ELF-1 (cell line): ENCODE measurements around the gene PRR7.
A peak's percentile ranks its signal among the peaks of the same experiment; 100 is the strongest.

Experiments used
- DNase-seq: peaks from one replicate; pipeline ENCODE4 v3.0.0-alpha.2; 2016; ENCODE audit warnings: low read depth, low spot score

The PRR7 gene

DNA sequence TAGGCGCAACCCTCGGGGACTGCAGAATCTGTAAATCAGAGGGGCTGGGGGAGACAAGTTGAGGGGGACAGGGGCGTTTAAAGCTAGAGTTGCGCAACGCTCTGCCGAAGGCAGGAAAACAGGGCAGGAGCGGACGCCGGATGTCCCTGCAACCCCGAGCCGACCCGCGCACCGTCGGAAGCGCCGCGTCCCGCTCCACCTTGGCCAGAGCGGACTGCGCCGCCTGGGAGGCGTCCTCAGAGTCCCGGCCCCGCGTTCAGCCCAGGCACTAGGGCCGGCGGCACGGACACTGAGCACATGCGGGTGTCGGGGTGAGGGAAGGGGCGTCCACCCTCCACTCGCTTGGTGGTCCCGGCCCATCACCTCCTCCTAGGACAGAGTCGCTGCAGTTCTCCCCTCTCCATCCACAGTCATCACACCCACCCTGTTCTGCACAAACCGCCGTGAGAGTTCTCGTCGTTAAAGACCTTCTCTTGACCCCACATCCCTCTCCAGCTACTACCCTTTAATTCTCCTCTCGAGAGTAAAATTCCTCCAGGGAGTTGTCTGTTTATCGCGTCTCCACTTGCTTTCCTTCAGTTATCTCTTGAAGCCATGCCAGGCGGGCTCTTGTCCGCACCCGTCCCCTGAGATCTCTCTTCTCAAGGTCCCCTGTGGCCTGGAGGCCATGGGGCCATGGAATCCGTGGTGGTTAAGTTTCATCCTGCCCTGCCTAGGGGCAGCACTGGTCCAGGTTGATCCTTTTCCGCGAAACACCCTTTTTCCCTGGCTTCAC, 51.6 kb downstream of the PRR7 start:
- DNase-seq: no peak

DNA sequence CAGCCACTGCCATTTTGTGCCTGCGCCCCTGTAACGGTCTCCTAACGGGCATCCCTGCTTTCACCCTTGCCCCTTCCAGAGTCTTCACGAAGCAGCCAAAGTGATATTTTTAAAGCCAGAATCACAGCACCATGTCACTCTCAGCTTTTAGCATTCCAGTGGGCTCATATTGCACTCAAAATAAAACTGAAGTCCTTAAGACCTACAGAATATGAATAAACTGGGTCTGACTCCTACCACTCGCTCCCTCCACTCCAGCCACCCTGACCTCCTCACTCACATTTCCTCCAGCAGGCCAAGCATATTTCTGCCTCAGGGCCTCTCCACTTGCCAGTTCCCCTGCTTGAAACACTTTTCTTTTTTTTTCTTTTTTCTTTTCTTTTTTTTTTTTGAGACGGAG, 53.2 kb downstream of the PRR7 start:
- no peak for DNase-seq

DNA sequence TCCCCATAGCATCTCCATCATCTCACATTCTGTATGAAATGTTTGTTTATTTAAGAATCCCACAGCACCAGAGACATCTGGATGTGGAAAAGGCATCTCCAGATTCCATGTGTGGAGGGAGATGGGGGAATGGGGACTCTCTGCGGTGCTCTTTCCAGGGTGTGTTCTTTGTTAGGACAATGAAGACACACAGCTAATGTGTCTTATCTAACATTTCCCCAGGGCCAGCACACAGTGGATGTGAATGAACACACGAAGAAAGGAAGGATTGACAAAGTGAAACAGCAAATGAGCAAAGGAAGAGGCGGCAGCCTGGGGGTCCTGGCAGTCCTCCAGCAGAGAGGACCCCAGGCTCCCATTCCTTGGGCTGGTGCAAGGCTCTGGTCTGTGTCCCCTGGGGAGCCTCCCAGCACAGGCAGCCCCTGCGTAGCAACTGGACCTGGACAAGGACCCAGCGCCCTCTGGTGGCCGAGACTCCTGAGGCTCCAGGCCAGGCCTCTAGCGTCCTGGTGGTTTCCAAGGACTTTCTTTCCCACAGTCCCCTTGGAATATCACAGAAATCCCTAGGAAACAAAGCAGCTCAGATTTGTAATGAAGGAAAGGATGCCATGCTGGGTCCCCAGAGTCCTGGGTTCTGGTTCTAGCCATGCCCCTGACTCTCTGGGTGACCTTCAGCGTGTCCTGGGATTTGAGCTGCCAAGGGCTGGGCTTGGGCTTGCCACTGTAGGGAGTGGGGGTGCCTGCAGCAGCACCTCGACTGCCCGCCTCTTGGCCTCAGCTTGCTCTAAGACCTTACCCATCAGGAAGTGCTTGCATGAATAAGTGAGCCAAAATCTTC, 54.3 kb downstream of the PRR7 start:
- DNase-seq: peak; percentile 91

DNA sequence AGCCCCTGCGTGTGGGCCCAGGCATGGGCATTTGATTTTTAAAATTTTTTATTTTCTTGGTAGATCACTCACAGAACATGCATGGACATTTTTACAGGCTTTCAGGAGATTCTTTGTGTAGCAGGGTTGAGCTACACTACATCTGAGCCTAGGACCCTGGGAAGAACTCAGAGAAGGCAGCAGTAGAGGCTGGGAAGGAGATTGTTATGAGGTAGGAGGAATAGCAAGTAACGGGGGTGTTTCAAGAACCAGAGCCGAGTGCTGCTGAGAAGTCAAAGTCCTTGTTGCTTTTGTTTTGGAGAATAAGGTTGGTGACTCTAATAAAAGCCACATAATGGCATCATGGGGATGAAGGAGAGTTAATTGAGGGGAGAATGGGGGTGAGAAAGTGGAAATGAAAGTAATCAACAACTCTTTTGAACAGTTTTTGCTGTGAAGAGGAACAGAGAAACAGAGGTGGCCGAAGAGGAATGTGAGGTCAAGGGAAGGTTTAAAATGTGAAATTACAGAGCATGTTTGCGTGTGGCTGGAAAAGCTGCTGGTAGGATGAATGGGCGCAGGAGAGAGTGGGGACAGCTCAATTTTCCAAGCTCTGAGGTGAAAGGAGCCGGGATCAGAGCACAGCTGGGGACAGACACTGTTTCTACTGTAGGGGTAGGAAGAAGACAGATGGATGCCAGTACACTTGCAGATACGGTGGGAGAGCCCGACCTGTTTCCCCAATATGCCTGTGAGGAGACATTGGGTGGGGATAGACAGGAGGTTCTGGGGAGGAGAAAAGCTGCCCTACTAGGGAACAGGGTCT, 55.5 kb downstream of the PRR7 start:
- no peak for DNase-seq

DNA sequence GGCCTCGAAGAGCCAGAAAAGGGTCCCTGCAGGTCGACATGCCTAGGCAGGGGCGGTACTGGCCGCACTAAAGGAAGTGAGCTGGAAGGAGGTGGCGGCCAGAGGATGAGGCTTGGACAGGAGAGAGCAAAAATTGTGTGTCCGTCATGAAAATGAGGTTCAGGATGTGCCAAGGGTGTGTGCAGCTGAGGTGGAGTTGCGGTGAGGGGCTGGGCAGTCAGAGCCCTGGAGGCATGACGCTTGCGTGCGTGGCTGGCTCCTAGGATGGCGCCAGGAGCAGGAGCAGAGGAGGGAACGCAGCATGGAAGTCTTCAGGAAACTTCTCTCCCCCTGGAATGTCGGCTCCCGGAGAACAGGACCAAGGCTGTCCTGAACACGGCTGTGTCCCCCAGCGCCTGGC, 56.3 kb downstream of the PRR7 start:
- DNase-seq: no peak

DNA sequence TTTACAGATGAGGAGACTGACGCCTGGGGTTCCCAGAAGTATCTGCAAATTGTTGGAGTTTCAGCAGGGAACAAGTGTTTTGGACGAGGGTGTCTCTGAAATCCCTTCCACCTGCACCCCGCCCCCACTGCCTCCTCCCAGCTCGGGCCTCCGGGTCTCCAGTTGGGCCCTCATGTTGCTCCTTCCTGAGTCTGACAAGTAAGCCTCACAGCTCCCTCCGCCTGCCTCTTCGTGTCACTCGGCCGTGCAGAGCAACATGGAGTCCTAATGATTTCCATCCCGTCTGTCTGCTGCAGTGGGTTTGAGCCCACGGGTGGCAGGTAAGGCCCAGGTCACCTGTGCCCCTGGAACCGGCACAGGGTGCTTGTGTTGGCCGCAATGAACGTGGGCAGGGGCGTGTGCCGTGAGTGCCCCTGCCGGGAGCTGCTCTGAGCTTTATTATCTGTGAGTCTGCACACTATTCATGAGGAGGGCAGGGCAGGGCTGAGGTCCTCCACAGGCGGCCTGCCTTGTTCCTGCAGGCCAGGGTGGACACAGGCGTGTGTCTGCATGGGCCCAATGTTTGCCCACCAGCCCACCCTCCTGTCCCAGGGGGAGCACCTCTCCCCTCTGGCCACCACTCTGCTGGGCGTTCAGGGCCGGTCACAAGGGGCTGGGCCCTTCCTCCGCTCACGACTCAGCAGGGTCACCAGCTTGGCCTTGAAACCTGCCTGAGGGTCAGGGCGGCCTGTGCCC, 56.9 kb downstream of the PRR7 start:
- no peak for DNase-seq

DNA sequence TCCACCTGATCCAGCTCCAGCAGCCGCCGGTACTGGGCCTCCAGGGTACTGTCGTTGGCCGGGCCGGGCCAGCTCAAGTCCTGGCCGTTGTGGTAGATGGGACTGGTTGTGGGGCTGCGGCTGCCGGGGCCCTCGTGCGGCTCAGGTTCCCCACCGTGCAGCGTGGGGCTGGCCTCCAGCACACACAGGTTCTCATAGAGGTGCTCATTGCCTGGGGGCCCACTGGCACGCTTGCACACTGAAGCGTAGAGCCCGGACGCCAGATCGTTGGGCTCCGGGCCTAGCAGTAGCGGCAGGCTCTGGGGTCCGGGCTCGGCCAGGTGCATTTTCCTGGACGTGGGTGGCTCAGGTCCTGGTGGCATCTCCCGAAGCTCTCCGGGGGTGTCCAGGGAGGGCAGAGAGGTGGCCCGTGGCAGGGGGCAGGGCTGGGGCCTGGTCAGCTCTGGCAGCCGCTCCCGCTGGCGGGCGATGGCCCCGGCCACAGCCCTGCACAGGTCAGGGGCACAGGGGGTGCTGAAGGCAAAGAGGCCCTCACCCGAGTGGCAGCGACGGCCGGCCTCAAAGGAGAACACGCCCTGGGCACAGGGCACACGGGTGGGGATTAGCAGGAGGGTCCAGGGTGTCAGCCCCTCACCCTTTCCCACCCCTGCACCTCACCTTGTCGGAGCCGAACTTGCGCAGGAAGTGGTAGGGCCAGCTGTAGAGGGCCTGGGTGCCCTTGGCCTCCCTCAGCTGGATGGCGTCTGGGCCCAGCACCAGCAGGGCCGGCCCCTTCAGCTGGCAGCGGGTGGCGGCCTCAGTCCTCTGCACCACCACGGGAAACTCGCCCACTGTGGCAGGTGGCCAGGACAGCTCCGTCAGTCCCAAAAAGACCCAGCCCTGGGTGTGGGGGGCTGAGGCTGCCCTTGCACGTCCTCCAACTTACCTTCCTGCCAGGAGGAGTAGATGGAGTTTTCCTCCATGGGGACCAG, 57.8 kb downstream of the PRR7 start:
- no peak for DNase-seq

DNA sequence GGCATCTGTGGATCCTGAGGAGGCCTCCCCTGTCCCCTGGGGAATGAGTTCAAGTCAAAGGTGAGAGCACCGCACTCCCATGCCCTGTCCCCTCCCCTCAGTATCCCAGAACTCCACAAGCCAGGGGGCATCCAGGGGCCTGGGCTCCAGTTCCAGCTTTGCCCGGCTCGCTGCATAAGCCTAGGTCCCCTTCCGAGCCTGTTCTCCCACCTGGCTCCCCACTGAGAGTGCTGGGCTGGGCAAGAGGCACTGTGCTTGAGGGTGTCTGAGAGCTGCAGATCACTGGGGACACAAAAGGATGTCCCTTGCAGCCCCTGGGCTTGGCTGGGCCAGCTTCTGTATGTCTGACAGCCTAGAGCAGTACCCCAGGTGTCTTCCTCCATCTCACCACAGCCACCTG, 58.5 kb downstream of the PRR7 start:
- DNase-seq: no peak
